ENCODE data around the gene CAPN14. TPM values are rescaled to one million over a fixed set of nuclear protein-coding genes. Genes with fewer than 3 reads are reported as not detected.

CAPN14 gene
- total RNA-seq, 2 experiments from 2014 or later, result 0.26 to 0.33 TPM

DNA sequence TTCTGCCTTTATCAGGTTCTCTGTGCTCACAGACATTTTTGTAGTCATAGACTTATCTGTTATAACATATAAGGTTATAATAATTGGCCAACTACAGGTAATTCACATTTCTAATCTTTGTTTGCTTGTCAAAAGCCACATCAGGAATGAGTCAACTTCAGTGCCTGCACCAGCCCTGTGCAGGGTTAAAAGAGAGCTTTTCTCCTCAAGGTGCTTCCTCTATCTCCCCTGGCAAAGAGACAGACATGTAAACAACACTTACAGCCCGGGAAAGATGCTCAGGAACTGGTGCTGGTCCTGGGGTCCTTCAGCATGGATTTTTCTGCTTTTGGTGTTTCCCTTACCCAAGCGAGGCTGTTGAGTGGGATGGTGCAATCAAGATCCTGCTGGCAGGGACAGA is 9.0 kb upstream of the CAPN14 start:
- Mint-ChIP-seq H3K4me1 (peaks cover 12% of the 10 kb centered on the region), H3K4me3 (no peak overlapping the region), H3K36me3 (no peaks in the 10 kb centered on the region), H3K27ac (no peak overlapping the region), H3K9me3 (ENCODE audit: low read depth) (no peaks in the 10 kb centered on the region), H3K27me3 (peaks cover 40% of the 10 kb centered on the region)
- CTCF ChIA-PET, result no interaction called here
- no peak for ATAC-seq
- DNase-seq, result no peak

DNA sequence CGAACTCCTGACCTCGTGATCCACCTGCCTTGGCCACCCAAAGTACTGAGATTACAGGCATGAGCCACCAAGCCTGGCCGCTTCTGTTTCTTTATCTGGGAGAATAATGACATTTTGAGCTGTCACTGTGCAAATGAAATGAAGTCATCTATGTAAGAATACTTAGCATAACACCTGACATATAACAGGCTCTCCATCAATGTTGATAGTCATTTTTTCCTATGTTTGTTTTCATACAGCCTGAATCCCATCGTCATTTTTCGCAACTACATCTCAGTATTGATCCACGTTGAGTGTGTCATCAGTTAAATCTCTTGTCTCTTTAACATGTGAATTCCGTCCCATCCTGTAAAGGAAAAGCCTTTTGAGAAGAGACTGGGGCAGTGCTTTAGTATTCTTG is 6.4 kb upstream of the CAPN14 start:
- Mint-ChIP-seq H3K4me1 (peaks cover 22% of the 10 kb centered on the region), H3K4me3 (no peak overlapping the region), H3K9me3 (ENCODE audit: low read depth) (no peaks in the 10 kb centered on the region), H3K27me3 (peaks cover 28% of the 10 kb centered on the region), H3K27ac (no peak overlapping the region), H3K36me3 (no peaks in the 10 kb centered on the region)
- no peak for DNase-seq
- ATAC-seq, result no peak
- CTCF ChIA-PET, result interaction anchor here (1.4 kb wide), 1 partner anchor 10 kb away, joined by 4 read pairs; the partner anchor contains the start of gene EHD3

DNA sequence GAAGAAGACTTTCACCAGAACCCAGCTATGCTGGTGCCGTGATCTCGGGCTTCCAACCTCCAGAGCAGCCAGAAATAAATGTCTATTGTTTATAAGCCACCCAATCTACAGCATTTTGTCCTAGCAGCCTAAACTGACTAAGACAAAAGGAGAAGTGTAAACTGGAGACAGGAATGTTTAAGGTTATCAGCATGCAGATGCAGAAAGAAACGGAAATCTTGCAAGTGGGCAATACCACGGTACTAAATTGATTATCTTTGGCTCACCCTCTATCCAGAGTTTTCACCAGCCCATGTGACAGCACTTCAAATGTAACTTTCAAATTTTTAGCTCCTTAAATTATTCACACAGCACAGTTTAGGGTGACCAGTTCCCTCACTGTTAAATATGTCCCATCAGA is 5.7 kb upstream of the CAPN14 start:
- peaks cover 23% of the 10 kb centered on the region for H3K4me1 Mint-ChIP-seq
- no peaks in the 10 kb centered on the region for H3K9me3 Mint-ChIP-seq (ENCODE audit: low read depth)
- no peaks in the 10 kb centered on the region for H3K36me3 Mint-ChIP-seq
- CTCF ChIA-PET, result no interaction called here
- H3K27me3 Mint-ChIP-seq, result peaks cover 28% of the 10 kb centered on the region
- no peak for DNase-seq
- no peak for ATAC-seq
- H3K4me3 Mint-ChIP-seq, result no peak overlapping the region
- no peak overlapping the region for H3K27ac Mint-ChIP-seq

DNA sequence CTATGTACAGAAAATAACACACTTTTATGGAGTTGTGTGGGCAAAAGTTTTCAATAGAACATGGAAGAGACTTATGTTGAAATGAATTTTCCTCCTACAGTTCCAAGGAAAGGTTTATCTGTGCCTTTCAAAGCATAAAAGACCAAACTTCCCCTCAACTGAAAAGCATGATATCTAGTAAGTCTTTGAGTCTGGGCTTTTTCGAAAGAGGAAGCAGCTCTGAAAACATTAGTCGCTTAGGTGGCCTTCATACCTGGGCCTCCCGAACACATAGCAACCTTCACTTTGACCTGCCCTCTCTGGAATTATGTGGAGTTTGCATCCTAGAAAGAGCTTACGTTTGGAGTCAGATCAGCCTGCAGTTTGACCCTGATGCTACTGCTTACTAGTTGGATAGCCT is 4.8 kb upstream of the CAPN14 start:
- DNase-seq (no peak), ATAC-seq (no peak)
- peaks cover 27% of the 10 kb centered on the region for H3K27me3 Mint-ChIP-seq
- H3K4me1 Mint-ChIP-seq, result peaks cover 31% of the 10 kb centered on the region
- H3K36me3 Mint-ChIP-seq, result no peaks in the 10 kb centered on the region
- H3K9me3 Mint-ChIP-seq (ENCODE audit: low read depth), result no peaks in the 10 kb centered on the region
- H3K4me3 Mint-ChIP-seq, result no peak overlapping the region
- H3K27ac Mint-ChIP-seq, result no peak overlapping the region
- CTCF ChIA-PET, result no interaction called here

DNA sequence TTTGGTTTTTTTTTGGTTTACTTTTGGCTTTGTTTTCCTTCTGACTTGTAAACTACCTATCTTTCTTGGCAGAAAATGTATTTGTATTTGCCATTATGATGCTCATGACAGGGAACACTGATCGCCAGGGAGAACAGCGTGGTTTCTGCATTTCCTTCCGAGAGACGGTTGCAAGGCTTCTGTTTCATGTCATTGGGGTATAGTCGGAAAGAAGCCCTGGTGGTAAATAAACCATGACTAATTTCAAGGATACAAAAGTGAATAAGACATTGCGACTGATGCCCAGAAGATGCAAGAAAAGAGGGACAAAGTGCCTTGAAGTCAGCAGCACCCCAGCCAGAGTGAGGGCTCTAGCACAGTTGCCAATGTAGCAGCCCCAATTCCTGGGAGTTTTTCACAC is 4.2 kb upstream of the CAPN14 start:
- Mint-ChIP-seq H3K4me1 (peaks cover 35% of the 10 kb centered on the region), H3K27ac (peak overlapping the region; percentile 49), H3K4me3 (no peak overlapping the region), H3K36me3 (no peaks in the 10 kb centered on the region), H3K27me3 (peaks cover 24% of the 10 kb centered on the region), H3K9me3 (ENCODE audit: low read depth) (no peaks in the 10 kb centered on the region)
- DNase-seq, result no peak
- ATAC-seq, result peak; percentile 57
- CTCF ChIA-PET, result no interaction called here

DNA sequence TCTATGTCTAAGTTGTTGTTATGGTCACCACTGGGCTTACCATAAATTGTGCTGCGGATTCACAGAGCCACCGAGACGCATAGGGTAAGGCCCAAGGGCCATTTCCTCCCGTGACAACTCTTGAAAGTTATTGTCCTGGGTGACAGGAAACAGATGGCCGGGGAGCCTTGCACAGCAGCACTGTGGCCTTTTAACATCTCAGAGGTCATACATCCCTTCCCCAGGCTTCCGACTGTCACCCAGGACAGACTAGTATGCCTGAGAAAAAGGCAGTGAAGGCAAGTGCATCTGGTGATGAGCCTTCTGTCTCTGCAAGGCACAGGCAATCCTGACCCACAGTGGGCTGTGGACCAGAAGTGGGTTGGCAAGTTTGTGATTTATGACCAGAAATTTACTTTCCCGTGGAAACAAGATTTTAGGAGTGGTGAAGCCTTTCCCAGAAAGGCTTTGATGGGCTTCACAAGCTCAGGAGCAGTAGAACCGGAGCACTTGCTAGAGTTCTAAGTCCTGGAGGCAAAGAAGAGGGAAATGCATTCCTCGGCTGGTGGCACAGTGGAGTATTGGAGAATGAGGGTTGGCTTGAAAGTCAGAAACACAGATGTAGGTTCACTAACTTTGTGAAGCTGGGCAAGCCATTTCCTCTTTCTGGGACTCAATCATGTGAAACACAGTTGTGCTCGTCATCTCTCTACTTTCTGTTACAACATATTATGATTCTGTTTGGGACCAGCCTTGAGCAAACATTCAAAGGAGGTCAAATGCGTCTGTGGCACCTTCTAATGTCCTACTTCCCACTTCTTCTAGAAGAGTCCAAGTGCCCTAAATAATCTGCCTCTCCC is 2.0 kb upstream of the CAPN14 start:
- Mint-ChIP-seq H3K27me3 (peaks cover 20% of the 10 kb centered on the region), H3K4me1 (peaks cover 40% of the 10 kb centered on the region), H3K4me3 (no peak overlapping the region), H3K9me3 (ENCODE audit: low read depth) (no peaks in the 10 kb centered on the region), H3K36me3 (no peaks in the 10 kb centered on the region), H3K27ac (no peak overlapping the region)
- CTCF ChIA-PET, result interaction anchor here (1.4 kb wide), 1 partner anchor 508 kb away, joined by 3 read pairs; no protein-coding TSS in a partner anchor
- ATAC-seq, result no peak
- DNase-seq, result no peak

DNA sequence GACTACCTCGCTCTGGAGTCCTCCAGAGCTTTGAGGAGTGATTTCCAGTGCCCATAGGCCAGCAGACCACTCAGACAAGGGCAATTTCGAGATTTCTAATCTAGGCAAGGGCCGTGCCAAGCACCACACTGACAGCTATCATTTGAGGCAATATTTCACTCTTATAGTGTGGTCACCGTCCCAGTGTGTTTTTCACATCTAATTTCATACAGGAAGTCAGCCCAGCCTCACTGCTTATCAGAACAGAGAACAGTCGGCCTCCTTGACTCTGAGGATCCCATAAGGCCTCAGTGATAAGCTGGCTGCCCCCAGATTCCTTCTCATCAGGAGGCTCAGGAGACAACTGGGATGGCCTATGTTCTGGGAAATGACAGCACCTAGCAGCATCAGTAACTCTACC is 581 bp downstream of the CAPN14 start:
- Mint-ChIP-seq H3K9me3 (ENCODE audit: low read depth) (no peaks in the 10 kb centered on the region), H3K36me3 (no peaks in the 10 kb centered on the region), H3K27me3 (peaks cover 6% of the 10 kb centered on the region), H3K4me1 (peaks cover 41% of the 10 kb centered on the region), H3K4me3 (no peak overlapping the region), H3K27ac (no peak overlapping the region)
- CTCF ChIA-PET, result interaction anchor here (0.9 kb wide), 1 partner anchor 9 kb away, joined by 4 read pairs; no protein-coding TSS in a partner anchor
- ATAC-seq, result peak; percentile 70
- DNase-seq, result no peak

DNA sequence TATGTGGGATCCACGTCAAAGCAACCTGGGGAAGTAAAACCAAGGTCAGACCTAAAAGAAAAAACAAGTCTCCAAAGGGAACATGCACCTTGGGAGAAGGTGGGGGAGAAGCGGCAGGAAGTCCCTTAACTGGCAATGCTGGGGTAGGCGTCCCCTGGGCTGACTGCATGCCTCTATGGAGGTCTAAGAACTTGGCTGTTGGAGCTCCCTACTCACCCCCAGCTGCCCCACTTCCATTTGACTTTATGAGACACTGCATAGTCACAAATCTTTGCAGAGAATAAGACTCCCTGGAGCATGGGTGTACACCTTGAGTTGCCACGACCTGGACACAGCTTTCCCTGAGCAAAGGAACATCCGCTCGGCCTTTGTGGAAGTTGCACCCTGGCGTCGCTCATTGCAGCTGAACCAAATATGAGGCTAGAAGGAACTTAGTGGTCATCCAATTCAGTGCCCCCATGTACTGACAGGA is 2.8 kb downstream of the CAPN14 start:
- Mint-ChIP-seq H3K4me1 (peaks cover 31% of the 10 kb centered on the region), H3K27ac (no peak overlapping the region), H3K4me3 (no peak overlapping the region), H3K36me3 (no peaks in the 10 kb centered on the region), H3K9me3 (ENCODE audit: low read depth) (no peaks in the 10 kb centered on the region), H3K27me3 (peaks cover 2% of the 10 kb centered on the region)
- CTCF ChIA-PET, result no interaction called here
- no peak for DNase-seq
- ATAC-seq, result no peak

DNA sequence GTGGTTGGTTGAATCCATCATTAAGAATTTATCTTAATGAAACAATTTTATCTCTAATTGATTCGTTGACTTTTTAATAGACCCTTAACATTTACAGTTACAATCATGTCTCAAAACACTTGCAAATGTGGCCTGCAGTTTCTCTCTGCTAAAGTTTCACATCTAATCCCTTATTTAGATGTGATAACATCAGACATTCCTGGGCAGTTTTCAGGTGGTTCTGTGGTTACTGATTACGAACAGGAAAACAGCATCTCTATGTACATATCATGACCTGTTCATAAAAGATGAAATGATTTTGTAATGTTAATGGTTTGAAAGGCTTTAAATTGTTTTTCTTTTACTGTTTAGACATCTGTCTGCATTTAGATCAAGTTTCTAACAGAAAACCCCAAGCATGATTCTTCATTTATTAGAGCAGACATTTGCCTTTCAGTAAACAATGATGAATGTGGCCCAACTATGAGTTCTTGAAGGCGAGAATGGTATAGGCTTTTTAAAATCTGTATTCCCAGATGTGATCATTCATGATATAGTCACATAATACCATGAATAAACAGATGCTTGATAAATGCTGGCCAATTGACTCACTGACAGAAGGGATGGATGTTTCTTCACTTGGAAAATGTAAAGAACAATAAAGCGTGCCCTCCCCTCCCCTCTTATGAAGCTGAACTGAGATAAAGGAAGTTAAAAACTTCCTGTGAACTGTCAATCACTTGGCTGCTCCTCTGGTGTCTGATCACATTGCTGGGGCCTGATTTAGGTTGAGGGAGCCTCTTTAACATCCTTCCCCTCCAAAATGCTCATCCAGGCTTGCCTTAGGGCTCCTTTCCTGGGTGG is 3.5 kb downstream of the CAPN14 start:
- Mint-ChIP-seq H3K4me3 (no peak overlapping the region), H3K27me3 (no peaks in the 10 kb centered on the region), H3K27ac (no peak overlapping the region), H3K4me1 (peaks cover 26% of the 10 kb centered on the region), H3K9me3 (ENCODE audit: low read depth) (no peaks in the 10 kb centered on the region), H3K36me3 (no peaks in the 10 kb centered on the region)
- ATAC-seq, result no peak
- CTCF ChIA-PET, result no interaction called here
- DNase-seq, result no peak

DNA sequence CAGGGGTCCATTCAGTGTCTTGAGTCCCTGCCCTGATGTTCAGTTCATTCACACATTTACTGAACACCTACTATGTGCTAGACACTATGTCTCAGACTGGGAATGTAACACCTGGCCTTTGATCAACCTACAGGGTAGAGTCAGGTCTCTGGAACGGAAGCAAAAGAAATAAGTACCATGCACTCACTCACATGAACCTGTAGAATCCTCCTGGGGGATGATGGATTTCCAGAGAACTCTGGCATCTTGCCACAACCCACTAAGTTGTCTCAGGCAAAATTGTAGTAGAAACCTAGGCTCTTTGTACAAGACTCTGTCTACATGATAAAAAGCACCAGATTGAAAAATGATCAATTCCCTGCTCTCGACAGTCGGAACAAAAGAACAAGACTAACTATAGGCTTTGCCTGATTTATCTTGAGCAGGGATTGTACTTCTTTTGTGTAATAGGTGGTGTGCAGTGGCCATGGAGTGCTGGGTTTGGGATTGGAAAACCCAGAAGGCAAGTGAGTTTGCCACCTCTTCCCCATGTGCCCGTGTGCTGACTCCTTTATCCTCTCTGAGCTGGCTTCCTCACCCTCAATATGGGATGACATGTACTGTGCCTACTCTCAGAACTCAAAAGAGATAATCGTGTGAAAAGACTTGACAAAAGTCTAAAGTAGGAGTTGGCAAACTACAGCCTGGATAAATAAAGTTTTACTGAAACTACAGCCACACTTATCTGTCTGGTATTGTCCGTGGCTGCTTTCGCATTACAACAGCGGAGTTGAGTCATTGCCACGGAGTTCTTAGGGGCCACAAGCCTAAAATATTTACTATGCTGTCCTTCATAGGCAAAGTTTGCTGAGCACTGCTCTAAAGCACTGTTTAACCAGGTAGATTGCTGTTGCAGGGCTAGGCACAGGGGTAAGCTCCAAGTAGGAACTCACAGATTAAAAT is 4.4 kb downstream of the CAPN14 start:
- no peaks in the 10 kb centered on the region for H3K36me3 Mint-ChIP-seq
- no peak overlapping the region for H3K27ac Mint-ChIP-seq
- peaks cover 28% of the 10 kb centered on the region for H3K4me1 Mint-ChIP-seq
- ATAC-seq (no peak), DNase-seq (no peak)
- no peaks in the 10 kb centered on the region for H3K27me3 Mint-ChIP-seq
- H3K4me3 Mint-ChIP-seq, result no peak overlapping the region
- H3K9me3 Mint-ChIP-seq (ENCODE audit: low read depth), result no peaks in the 10 kb centered on the region
- CTCF ChIA-PET, result no interaction called here

DNA sequence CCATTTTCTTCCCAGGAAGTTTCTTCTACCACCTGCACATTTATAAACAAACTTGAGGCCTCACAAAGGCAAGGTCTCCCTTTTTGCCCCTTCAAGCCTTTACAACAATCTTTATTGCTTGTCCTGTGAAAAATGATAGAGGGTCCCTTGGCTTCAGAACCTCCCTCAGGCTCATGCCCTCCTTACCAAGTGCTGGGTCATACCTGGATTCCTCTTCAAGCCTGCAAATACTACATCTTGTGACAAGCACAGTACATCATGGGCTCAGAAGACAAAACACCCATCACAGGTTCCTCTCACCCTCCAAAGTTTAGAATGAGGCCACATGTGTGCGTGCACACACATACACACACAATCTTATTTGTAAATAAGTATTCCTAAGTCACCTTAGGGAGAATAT is 9.1 kb downstream of the CAPN14 start:
- no peak overlapping the region for H3K4me3 Mint-ChIP-seq
- H3K27ac Mint-ChIP-seq, result no peak overlapping the region
- DNase-seq (no peak), ATAC-seq (no peak)
- no peaks in the 10 kb centered on the region for H3K36me3 Mint-ChIP-seq
- CTCF ChIA-PET, result interaction anchor here (1.4 kb wide), 1 partner anchor 9 kb away, joined by 4 read pairs; the partner anchor contains the start of gene CAPN14
- peaks cover 5% of the 10 kb centered on the region for H3K4me1 Mint-ChIP-seq
- no peaks in the 10 kb centered on the region for H3K27me3 Mint-ChIP-seq
- no peaks in the 10 kb centered on the region for H3K9me3 Mint-ChIP-seq (ENCODE audit: low read depth)

DNA sequence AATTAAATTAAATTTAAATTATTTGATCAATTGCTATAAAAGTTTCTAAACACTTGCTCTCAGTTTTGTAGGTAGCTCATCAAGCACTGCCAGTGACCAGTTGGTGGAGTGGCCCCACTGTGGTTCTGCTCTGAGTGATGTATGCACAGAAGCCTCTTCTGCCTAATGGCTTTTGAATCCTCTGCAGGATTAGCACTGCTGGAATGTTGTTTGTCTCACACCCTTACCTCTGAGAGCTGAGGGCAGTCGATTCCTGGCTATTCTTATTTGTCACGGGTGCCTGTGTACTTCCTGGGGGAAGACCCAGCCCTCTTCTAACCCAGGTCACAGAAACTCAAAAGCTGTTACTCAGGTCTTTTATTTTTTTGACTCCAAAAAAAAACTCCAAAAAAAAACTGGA is 9.5 kb downstream of the CAPN14 start:
- no peak for ATAC-seq
- H3K27me3 Mint-ChIP-seq, result no peaks in the 10 kb centered on the region
- DNase-seq, result no peak
- no peaks in the 10 kb centered on the region for H3K36me3 Mint-ChIP-seq
- H3K4me3 Mint-ChIP-seq, result no peak overlapping the region
- CTCF ChIA-PET, result interaction anchor here (1.4 kb wide), 1 partner anchor 9 kb away, joined by 4 read pairs; the partner anchor contains the start of gene CAPN14
- H3K27ac Mint-ChIP-seq, result no peak overlapping the region
- H3K4me1 Mint-ChIP-seq, result peaks cover 5% of the 10 kb centered on the region
- H3K9me3 Mint-ChIP-seq (ENCODE audit: low read depth), result no peaks in the 10 kb centered on the region

DNA sequence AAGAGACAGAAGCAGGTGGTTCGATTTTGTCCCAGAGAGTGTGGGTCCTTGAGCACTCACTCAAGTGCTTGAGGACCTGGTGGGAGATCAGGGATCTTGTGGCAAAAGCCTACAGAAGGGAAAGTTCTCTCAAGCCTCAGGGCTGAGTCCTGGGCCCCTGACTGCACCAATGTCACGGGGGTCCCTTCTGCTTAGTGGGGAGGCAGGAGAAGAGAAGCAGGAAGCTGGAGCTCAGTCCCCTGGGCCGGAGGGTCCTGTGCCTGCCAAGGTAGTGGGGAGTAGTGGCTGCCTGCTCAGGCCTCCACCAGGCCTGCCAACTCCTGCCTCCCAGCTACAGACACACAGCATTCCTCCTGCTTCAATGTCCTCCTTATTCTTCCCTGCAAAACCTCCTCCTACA is 11.7 kb downstream of the CAPN14 start:
- DNase-seq (no peak), ATAC-seq (no peak)
- Mint-ChIP-seq H3K4me3 (no peak overlapping the region), H3K27ac (no peak overlapping the region), H3K36me3 (no peaks in the 10 kb centered on the region), H3K9me3 (ENCODE audit: low read depth) (no peaks in the 10 kb centered on the region), H3K27me3 (no peaks in the 10 kb centered on the region), H3K4me1 (peaks cover 5% of the 10 kb centered on the region)
- CTCF ChIA-PET, result no interaction called here

Measured in activated CD8-positive, alpha-beta memory T cell treated with anti-CD3 and anti-CD28 coated beads, Interleukin-2, amount 10 ng/mL, durations not matched to agents 7 days and 5 days (primary cell).